ENCODE data around the gene CARMIL1.

- TF ChIP-seq EZH2 (IDR thresholded peaks at IDR 0.05; ENCODE audit: borderline replicate concordance, low read length) (no peak), CTCF (conservative IDR thresholded peaks at IDR 0.05 in 1 of 2, IDR thresholded peaks at IDR 0.05 in 1 of 2; ENCODE audit: extremely low read depth in 1 of 2, insufficient read depth in 1 of 2, low read depth in 1 of 2, low read length in 2 of 2) (no peak)
Observed at GRCh38 chr6:25655723-25656122, 376.5 kb downstream of the CARMIL1 start.
